Adrenal gland (tissue), 12 donors: ENCODE results near the gene TTLL10. TPM values are rescaled to one million over a fixed set of nuclear protein-coding genes. Genes with fewer than 3 reads are reported as not detected.

Experiments used
- DNase-seq, 7 donors: peaks; one replicate each; pipeline ENCODE4 v3.0.0-alpha.2; 2019 to 2020
- H3K27ac ChIP-seq, 5 donors: fragments of 200-600 bp; sonication (generic) in 4 of 5; 1 replicate in 3 of 5; 2 replicates in 2 of 5; pipeline versions ENCODE4 v1.5.1 to v1.8.0; 2016 to 2020; ENCODE audit warnings: mild to moderate bottlenecking in 1 of 5
- H3K27me3 ChIP-seq: fragments of 200-600 bp; 2 replicates; pipeline ENCODE4 v1.8.0; 2021
- H3K36me3 ChIP-seq, 2 donors: fragments of 200-600 bp; replicated peaks in 1 of 2; 1 replicate in 1 of 2; 2 replicates in 1 of 2; pipeline versions ENCODE4 v1.5.1 to v1.8.0; 2018 to 2022
- H3K4me1 ChIP-seq, 2 donors: fragments of 200-600 bp; replicated peaks in 1 of 2; 1 replicate in 1 of 2; 2 replicates in 1 of 2; pipeline versions ENCODE4 v1.5.1 to v1.8.0; 2018 to 2021
- H3K4me3 ChIP-seq, 4 donors: fragments of 200-600 bp; sonication (generic) in 3 of 4; one replicate each; pipeline ENCODE4 v1.5.1; 2016 to 2018
- H3K9me3 ChIP-seq, 3 donors: fragments of 200-600 bp; sonication (generic) in 1 of 3; replicated peaks in 1 of 3; 1 replicate in 2 of 3; 2 replicates in 1 of 3; pipeline versions ENCODE4 v1.5.1 to v1.8.0; 2016 to 2021
- CTCF ChIP-seq, 6 experiments: fragments of 450-650 bp in 4 of 6; fragments of 200-600 bp in 2 of 6; sonication (generic) in 1 of 6; IDR thresholded peaks; 1 replicate in 5 of 6; 2 replicates in 1 of 6; pipeline versions ENCODE4 v1.5.1 to v1.8.0; 2016 to 2021; ENCODE audit warnings: antibody characterized with exemption in 6 of 6, mild to moderate bottlenecking in 2 of 6, moderate library complexity in 1 of 6
- POLR2A ChIP-seq, 2 donors: fragments of 450-650 bp; IDR thresholded peaks; one replicate each; pipeline ENCODE4 v1.6.1; 2017; ENCODE audit warnings: antibody characterized with exemption in 2 of 2, mild to moderate bottlenecking in 2 of 2, moderate library complexity in 1 of 2
- WGBS, 4 donors: extraction: QIAGEN DNeasy Blood & Tissue Kit in 2 of 4; methylation state at CpG; one replicate each; pipeline versions ENCODE4 v1.1.5 to v1.1.7; 2013 to 2017; 5-methylcytosine and 5-hydroxymethylcytosine counted together
- intact Hi-C, 2 donors: fragments of 100-400 bp; cut with DNase I; formaldehyde crosslinking; loops; one replicate each; pipeline versions ENCODE4 v1.14.1 to v1.15.0; 2022 to 2023
- polyA plus RNA-seq, 3 donors: library from polyadenylated mRNA; stranded (reverse); fragments of 200-250 nt in 2 of 3; fragments of 350-450 nt in 1 of 3; fragmentation: Illumina TruSeq in 1 of 3; extraction: RNeasy Lipid Tissue Mini Kit (QIAGEN cat#74804) in 1 of 3; gene quantifications; one replicate each; pipeline ENCODE4 v1.2.3, GENCODE V29; 2013 to 2014
- total RNA-seq, 9 donors: library from RNA; depleted of rRNA in 4 of 9; stranded (reverse); fragments of >200 nt in 4 of 9; fragments of 120-200 nt in 1 of 9; fragmentation: NEBNext Ultra II Directional in 1 of 9; extraction: Animal tissue kit (Norgen Biotek cat#: 25700) in 1 of 9; gene quantifications; one replicate each; pipeline versions ENCODE4 v1.1.0 to v1.2.4, GENCODE V29; 2013 to 2023
- donor health status: healthy with polysubstance abuse.
- donor health status: Bipolar disorder and iron deficiency.
- donor health status: DM: yes; HTN: yes; CAD: no.
- donor health status: DM: no; HTN: no; CAD: no.
- donor health status: DM: no; HTN: no; CAD: no.
- donor health status: DM: yes; HTN: yes; CAD: no.

The TTLL10 gene
- total and polyA plus RNA-seq, 12 donors = 0.32 to 0.44 TPM; not detected in 10

- TF ChIP-seq CTCF (IDR thresholded peaks at IDR 0.05) (no peak), POLR2A (IDR thresholded peaks at IDR 0.05) (no peak)
- Histone ChIP-seq H3K4me3 (no peak overlapping the region), H3K36me3 (no peaks in the 10 kb centered on the region), H3K4me1 (no peaks in the 10 kb centered on the region), H3K27me3 (peaks cover 7% of the 10 kb centered on the region), H3K27ac (no peak overlapping the region), H3K9me3 (no peaks in the 10 kb centered on the region)
- DNase-seq = no peak
- WGBS, 4 donors = 71 to 91% (median 79%) methylated on average over 6 to 19 of the region's 19 CpGs
- intact Hi-C loops = no loop called here
Measured at GRCh38 chr1:1238702-1239178, 65.1 kb downstream of the TTLL10 start.

- no peaks in the 10 kb centered on the region for H3K36me3 ChIP-seq
- no peaks in the 10 kb centered on the region for H3K4me1 ChIP-seq
- TF ChIP-seq CTCF (IDR thresholded peaks at IDR 0.05) (no peak), POLR2A (IDR thresholded peaks at IDR 0.05) (no peak)
- intact Hi-C loops = no loop called here
- H3K27ac ChIP-seq = no peak overlapping the region
- peaks cover 7% of the 10 kb centered on the region for H3K27me3 ChIP-seq
- 69 to 79% (median 77%) methylated on average over 5 to 15 of the region's 15 CpGs; no CpG with 5 or more reads in 1 of the 4 donors for WGBS, 4 donors
- no peak for DNase-seq
- H3K9me3 ChIP-seq = no peaks in the 10 kb centered on the region
- no peak overlapping the region for H3K4me3 ChIP-seq
Measured at GRCh38 chr1:1239227-1239613, 65.5 kb downstream of the TTLL10 start.

GRCh38 chr1:1239614-1240347, 66.1 kb downstream of the TTLL10 start:
- intact Hi-C loops = no loop called here
- Histone ChIP-seq H3K4me3 (no peak overlapping the region), H3K4me1 (no peaks in the 10 kb centered on the region), H3K27ac (no peak overlapping the region), H3K27me3 (peaks cover 7% of the 10 kb centered on the region), H3K9me3 (no peaks in the 10 kb centered on the region), H3K36me3 (no peaks in the 10 kb centered on the region)
- 28 to 70% (median 32%) methylated on average over 2 to 30 of the region's 30 CpGs for WGBS, 4 donors
- DNase-seq = no peak
- TF ChIP-seq POLR2A (IDR thresholded peaks at IDR 0.05) (no peak), CTCF (IDR thresholded peaks at IDR 0.05) (no peak)

DNA sequence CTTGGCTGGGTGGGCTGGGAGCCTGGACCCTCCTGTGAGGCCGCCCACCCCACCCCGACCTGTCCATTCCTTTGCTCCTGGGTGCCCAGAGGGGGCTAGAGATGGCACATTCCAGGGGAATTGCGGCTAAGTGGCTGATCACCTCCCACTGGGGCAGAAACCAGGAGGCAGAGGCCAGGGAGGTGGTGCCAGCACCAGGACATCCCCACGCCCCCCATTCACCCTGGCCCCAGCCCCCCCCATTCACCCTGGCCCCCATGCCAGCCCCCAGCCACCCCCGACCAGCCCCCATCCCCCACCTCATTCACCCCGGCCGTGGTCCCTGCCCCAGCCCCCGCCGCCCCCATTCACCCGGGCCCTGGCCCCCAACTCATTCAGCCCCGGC, 66.7 kb downstream of the TTLL10 start:
- DNase-seq = no peak
- 35 to 86% (median 55%) methylated on average over 1 to 11 of the region's 11 CpGs for WGBS, 4 donors
- no peaks in the 10 kb centered on the region for H3K36me3 ChIP-seq
- no peak overlapping the region for H3K27ac ChIP-seq
- H3K4me3 ChIP-seq = no peak overlapping the region
- H3K9me3 ChIP-seq = no peaks in the 10 kb centered on the region
- peaks cover 7% of the 10 kb centered on the region for H3K27me3 ChIP-seq
- intact Hi-C loops = no loop called here
- no peak for TF ChIP-seq POLR2A (IDR thresholded peaks at IDR 0.05)
- no peak for TF ChIP-seq CTCF (IDR thresholded peaks at IDR 0.05)
- H3K4me1 ChIP-seq = no peaks in the 10 kb centered on the region
